ENCODE results near the gene SCTR.

The SCTR gene

GRCh38 chr2:119429225-119429981 lies 94.9 kb downstream of the SCTR start:
- DNase-seq (ENCODE audit: low read depth in 2 of 2) = no peak

GRCh38 chr2:119428488-119429224 lies 95.6 kb downstream of the SCTR start:
- DNase-seq (ENCODE audit: low read depth in 2 of 2) = no peak

GRCh38 chr2:119427756-119428155 lies 96.5 kb downstream of the SCTR start:
- no peak for DNase-seq (ENCODE audit: low read depth in 2 of 2)

- no peak for DNase-seq (ENCODE audit: low read depth in 2 of 2)
Observed at GRCh38 chr2:119426801-119427395, 97.4 kb downstream of the SCTR start.

GRCh38 chr2:119426396-119426675 lies 97.9 kb downstream of the SCTR start:
- DNase-seq (ENCODE audit: low read depth in 2 of 2) = no peak

GRCh38 chr2:119425620-119426395 lies 98.5 kb downstream of the SCTR start:
- DNase-seq (ENCODE audit: low read depth in 2 of 2) = no peak

- no peak for DNase-seq (ENCODE audit: low read depth in 2 of 2)
Observed at GRCh38 chr2:119425119-119425405, 99.2 kb downstream of the SCTR start.

- DNase-seq (ENCODE audit: low read depth in 2 of 2) = no peak
Observed at GRCh38 chr2:119424284-119425118, 99.8 kb downstream of the SCTR start.

GRCh38 chr2:119423811-119424210 lies 100.5 kb downstream of the SCTR start:
- DNase-seq (ENCODE audit: low read depth in 2 of 2) = no peak

- DNase-seq (ENCODE audit: low read depth in 2 of 2) = no peak
Observed at GRCh38 chr2:119423108-119423444, 101.2 kb downstream of the SCTR start.

GRCh38 chr2:119422360-119423107 lies 101.7 kb downstream of the SCTR start:
- no peak for DNase-seq (ENCODE audit: low read depth in 2 of 2)

GRCh38 chr2:119421741-119422140 lies 102.5 kb downstream of the SCTR start:
- DNase-seq (ENCODE audit: low read depth in 2 of 2) = no peak

- no peak for DNase-seq (ENCODE audit: low read depth in 2 of 2)
Observed at GRCh38 chr2:119421304-119421703, 103.0 kb downstream of the SCTR start.

GRCh38 chr2:119419803-119420508 lies 104.3 kb downstream of the SCTR start:
- DNase-seq (ENCODE audit: low read depth in 2 of 2) = no peak

- no peak for DNase-seq (ENCODE audit: low read depth in 2 of 2)
Observed at GRCh38 chr2:119419065-119419464, 105.2 kb downstream of the SCTR start.

GRCh38 chr2:119417908-119418307 lies 106.4 kb downstream of the SCTR start:
- DNase-seq (ENCODE audit: low read depth in 2 of 2) = no peak

GRCh38 chr2:119416299-119416923 lies 107.9 kb downstream of the SCTR start:
- no peak for DNase-seq (ENCODE audit: low read depth in 2 of 2)

- no peak for DNase-seq (ENCODE audit: low read depth in 2 of 2)
Observed at GRCh38 chr2:119415630-119416029, 108.7 kb downstream of the SCTR start.

GRCh38 chr2:119414894-119415293 lies 109.4 kb downstream of the SCTR start:
- DNase-seq (ENCODE audit: low read depth in 2 of 2) = no peak

GRCh38 chr2:119409506-119409905 lies 114.8 kb downstream of the SCTR start:
- DNase-seq (ENCODE audit: low read depth in 2 of 2) = no peak
